H7 (cell line): Measurements from ENCODE around the gene SLC9C2. TPM values are rescaled to one million over a fixed set of nuclear protein-coding genes. Genes with fewer than 3 reads are reported as not detected.
"Not testable (repeated sequence)": the region's sequence is repeated elsewhere in the genome, so short reads cannot be mapped to it uniquely, and the experiment has no call there.

Experiments
- DNase-seq: peaks from one replicate; pipeline ENCODE4 v3.0.0; 2012
- H3K27me3 ChIP-seq: 2 replicates; pipeline ENCODE4 v1.6.0; 2011; ENCODE audit warnings: mild to moderate bottlenecking, low read length; ENCODE audit not compliant: control insufficient read depth, insufficient read depth
- H3K36me3 ChIP-seq: replicated peaks from 2 replicates; pipeline ENCODE4 v1.5.1; 2011; ENCODE audit warnings: low read length; ENCODE audit not compliant: control insufficient read depth, insufficient read depth
- H3K4me3 ChIP-seq: 2 replicates; pipeline ENCODE4 v1.5.1; 2011; ENCODE audit warnings: low read depth, mild to moderate bottlenecking, control low read depth, low read length, moderate library complexity; ENCODE audit not compliant: insufficient read depth
- total RNA-seq: library from RNA; depleted of rRNA; stranded (reverse); fragments of >200 nt; shearing (Covaris generic); gene quantifications from 2 replicates; pipeline ENCODE4 v1.2.3, GENCODE V29; 2014

Gene SLC9C2
- total RNA-seq, 1 experiment from 2014 or later = not detected

GRCh38 chr1:173475564-173476196 lies 127.2 kb downstream of the SLC9C2 start:
- Histone ChIP-seq H3K4me3 (peak overlapping the region; percentile 96; the same call in 1 of the 2 replicates), H3K27me3 (no peaks in the 10 kb centered on the region), H3K36me3 (peaks cover 2% of the 10 kb centered on the region)
- DNase-seq = no peak

DNA sequence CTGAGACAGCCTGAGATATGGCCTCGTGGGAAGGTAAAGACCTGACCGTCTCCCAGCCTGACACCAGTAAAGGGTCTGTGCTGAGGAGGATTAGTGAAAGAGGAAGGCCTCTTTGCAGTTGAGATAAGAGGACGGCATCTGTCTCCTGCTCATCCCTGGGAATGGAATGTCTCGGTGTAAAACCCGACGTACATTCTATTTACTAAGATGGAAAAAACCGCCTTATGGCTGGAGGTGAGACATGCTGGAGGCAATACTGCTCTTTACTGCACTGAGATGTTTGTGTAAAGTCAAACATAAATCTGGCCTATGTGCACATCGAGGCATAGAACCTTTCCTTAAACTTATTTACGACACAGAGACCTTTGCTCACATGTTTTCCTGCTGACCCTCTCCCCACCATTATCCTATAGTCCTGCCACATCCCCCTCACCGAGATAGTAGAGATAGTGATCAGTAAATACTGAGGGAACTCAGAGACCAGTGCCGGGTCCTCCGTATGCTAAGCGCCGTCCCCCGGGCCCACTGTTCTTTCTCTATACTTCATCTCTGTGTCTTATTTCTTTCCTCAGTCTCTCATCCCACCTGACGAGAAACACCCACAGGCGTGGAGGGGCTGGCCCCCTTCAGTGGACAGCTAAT lies 128.0 kb downstream of the SLC9C2 start:
- DNase-seq, H3K4me3 ChIP-seq, H3K27me3 ChIP-seq, H3K36me3 ChIP-seq: not testable (repeated sequence)

GRCh38 chr1:173474097-173474779 lies 128.6 kb downstream of the SLC9C2 start:
- DNase-seq = no peak
- Histone ChIP-seq H3K4me3 (no peak overlapping the region), H3K27me3 (no peaks in the 10 kb centered on the region), H3K36me3 (peaks cover 1% of the 10 kb centered on the region)

DNA sequence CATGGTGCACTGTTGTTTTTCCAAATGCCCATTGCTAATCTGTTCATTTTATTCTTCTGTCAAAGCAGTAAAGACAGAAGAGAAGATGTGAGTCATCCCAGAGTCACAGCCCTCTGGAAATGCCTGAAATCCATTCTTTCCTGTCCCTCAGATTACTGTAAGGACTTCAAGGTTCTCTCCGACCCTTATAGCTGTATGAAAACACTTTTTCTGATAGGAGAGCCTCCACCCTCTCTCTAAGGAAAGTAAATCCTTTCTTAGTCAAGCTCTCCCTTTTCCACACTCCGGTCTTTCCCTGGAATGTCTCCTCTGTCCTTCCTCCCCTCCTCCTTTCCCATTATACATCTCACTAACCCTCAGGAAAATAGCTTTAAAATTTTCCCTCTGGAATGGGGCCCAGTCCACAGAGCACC lies 129.3 kb downstream of the SLC9C2 start:
- Histone ChIP-seq H3K36me3 (peaks cover 1% of the 10 kb centered on the region), H3K4me3 (no peak overlapping the region), H3K27me3 (no peaks in the 10 kb centered on the region)
- no peak for DNase-seq

DNA sequence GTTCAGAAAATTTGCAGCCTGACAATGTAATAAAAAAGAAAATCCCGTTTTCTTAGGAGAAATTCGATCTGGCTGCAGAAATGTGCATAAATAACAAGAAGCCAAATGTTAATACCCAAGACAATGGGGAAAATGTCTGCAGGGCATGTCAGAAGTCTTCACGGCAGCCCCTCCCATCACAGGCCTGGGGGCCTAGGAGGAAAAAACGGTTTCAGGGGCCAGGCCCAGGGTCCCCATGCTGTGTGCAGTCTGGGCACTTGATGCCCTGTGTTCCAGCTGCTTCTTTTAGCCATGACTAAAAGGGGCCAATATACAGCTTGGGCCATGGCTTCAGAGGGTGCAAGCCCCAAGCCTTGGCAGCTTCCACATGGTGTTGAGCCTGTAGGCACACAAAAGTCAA lies 132.3 kb downstream of the SLC9C2 start:
- Histone ChIP-seq H3K36me3 (peaks cover 1% of the 10 kb centered on the region), H3K27me3 (no peaks in the 10 kb centered on the region), H3K4me3 (no peak overlapping the region)
- DNase-seq = no peak

- Histone ChIP-seq H3K4me3 (no peak overlapping the region), H3K27me3 (no peaks in the 10 kb centered on the region), H3K36me3 (peaks cover 1% of the 10 kb centered on the region)
- DNase-seq = no peak
These were observed 133.2 kb downstream of the SLC9C2 start for GRCh38 chr1:173469656-173470055.

GRCh38 chr1:173467426-173467825 lies 135.4 kb downstream of the SLC9C2 start:
- Histone ChIP-seq H3K36me3 (peaks cover 1% of the 10 kb centered on the region), H3K27me3 (no peaks in the 10 kb centered on the region), H3K4me3 (no peak overlapping the region)
- DNase-seq = no peak

DNA sequence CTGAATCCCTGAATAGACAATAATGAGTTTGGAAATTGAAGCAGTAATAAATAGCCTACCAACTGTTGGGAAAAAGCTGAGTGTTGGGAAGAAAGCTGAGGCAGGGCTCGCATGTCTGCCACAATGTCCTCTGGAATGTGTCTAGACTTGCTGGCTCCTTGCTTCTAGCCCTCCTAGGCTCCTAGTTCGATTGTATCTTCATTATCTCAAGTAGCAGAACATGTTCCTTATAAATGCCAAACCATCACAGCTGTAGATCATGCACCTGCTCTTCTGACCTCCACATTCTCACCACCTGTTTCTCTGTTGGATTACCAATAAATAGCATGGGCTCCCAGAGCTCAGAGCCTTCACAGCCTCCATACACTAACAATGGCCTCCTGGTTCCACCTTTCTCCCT lies 138.7 kb downstream of the SLC9C2 start:
- H3K36me3 ChIP-seq, DNase-seq, H3K27me3 ChIP-seq, H3K4me3 ChIP-seq: not testable (repeated sequence)

DNA sequence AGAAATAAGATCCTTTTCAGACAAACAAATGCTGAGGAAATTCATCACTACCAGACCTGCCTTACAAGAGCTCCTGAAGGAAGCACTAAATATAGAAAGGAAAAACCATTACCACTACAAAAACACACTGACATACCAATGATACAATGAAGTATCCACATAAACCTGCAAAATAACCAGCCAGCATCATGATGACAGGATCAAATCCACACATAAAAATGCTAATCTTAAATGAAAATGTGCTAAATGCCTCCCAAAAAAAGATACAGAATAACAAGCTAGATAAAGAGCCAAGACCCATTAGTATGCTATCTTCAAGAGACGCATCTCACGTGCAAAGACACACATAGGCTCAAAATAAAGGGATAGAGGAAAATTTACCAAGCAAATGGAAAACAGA lies 140.2 kb downstream of the SLC9C2 start:
- not testable (repeated sequence) for DNase-seq, H3K27me3 ChIP-seq, H3K4me3 ChIP-seq, H3K36me3 ChIP-seq

DNA sequence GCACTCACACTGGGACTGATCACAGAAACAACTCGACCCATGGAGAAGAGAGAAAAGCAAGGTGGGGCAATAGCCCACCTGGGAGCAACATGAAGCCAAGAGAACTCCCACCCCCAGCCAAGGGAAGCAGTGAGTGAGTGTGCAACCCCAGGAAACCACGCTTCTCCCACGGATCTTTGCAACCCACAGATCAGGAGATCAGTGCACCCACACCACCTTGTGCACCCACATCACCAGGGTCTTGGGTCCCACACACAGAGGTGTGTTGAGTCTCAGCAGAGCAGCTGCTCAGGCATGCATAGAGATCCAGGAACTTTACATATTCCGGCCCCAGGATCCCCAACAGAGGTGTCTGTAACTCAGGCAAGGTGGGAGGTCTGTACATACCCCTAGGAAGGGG lies 143.0 kb downstream of the SLC9C2 start:
- peaks cover 2% of the 10 kb centered on the region for H3K36me3 ChIP-seq
- DNase-seq = no peak
- no peaks in the 10 kb centered on the region for H3K27me3 ChIP-seq

DNA sequence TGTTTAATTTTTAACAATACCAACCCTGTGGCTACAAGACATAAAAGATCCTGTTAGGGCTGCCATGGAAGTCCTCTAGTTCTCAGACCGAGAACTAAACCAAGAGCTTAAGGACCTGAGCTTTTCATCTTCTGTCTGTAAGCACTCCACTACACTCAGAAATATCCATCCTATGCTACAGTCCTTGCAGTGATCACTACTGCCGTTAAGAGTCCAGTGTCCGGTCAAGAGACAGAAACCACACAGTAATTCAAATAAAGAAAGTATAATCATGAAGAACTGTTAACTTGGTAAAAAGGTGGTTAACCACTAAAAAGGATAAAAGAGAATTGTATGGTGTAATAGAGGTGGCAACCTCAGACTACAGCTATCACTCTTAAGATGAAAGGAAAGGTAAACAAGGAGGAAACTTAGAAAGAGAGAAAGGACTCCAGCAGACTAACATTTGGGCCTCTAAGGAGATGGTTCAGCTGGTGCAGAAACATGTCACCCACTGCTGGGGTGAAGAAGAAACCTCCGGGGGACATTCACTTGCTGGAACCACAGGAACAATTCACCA lies 147.8 kb downstream of the SLC9C2 start:
- no peak for DNase-seq
- Histone ChIP-seq H3K36me3 (no peaks in the 10 kb centered on the region; the same call in 1 of the 2 replicates), H3K27me3 (no peaks in the 10 kb centered on the region), H3K4me3 (no peak overlapping the region)

More for the DNA sequence above, 143.0 kb downstream of the SLC9C2 start:
- H3K4me3 ChIP-seq = no peak overlapping the region

- H3K4me3 ChIP-seq = no peak overlapping the region
- H3K27me3 ChIP-seq = no peaks in the 10 kb centered on the region
- H3K36me3 ChIP-seq = no peaks in the 10 kb centered on the region
- DNase-seq = no peak
These were observed 148.9 kb downstream of the SLC9C2 start for GRCh38 chr1:173453982-173454381.

GRCh38 chr1:173451981-173452380 lies 150.9 kb downstream of the SLC9C2 start:
- DNase-seq = no peak
- H3K4me3 ChIP-seq = no peak overlapping the region
- no peaks in the 10 kb centered on the region for H3K36me3 ChIP-seq
- no peaks in the 10 kb centered on the region for H3K27me3 ChIP-seq
